Neutrophil (primary cell): ENCODE measurements around the gene EN1.

Experiments used
- H3K27ac ChIP-seq: fragments of 200-600 bp; sonication (generic); 2 replicates; pipeline ENCODE4 v1.5.1; 2016; ENCODE audit warnings: mild to moderate bottlenecking, moderate library complexity
- H3K27me3 ChIP-seq: fragments of 200-600 bp; sonication (generic); 2 replicates; pipeline ENCODE4 v1.6.0; 2016; ENCODE audit warnings: mild to moderate bottlenecking
- H3K36me3 ChIP-seq: fragments of 200-600 bp; sonication (generic); 2 replicates; pipeline ENCODE4 v1.5.1; 2017
- H3K4me1 ChIP-seq, 2 experiments: fragments of 200-600 bp in 1 of 2; sonication (generic) in 1 of 2; 1 replicate in 1 of 2; 2 replicates in 1 of 2; pipeline versions ENCODE4 v1.5.1 to v1.6.1; 2013 to 2016; ENCODE audit warnings: low read depth in 1 of 2, low read length in 1 of 2, mild to moderate bottlenecking in 1 of 2, moderate library complexity in 1 of 2; ENCODE audit not compliant: control insufficient read depth in 1 of 2, insufficient read depth in 1 of 2
- H3K4me3 ChIP-seq, 2 experiments: fragments of 200-600 bp in 1 of 2; sonication (generic) in 1 of 2; 1 replicate in 1 of 2; 2 replicates in 1 of 2; pipeline ENCODE4 v1.5.1; 2013 to 2016; ENCODE audit warnings: low read depth in 1 of 2, low read length in 1 of 2, mild to moderate bottlenecking in 1 of 2, moderate library complexity in 1 of 2
- H3K9me3 ChIP-seq: fragments of 200-600 bp; sonication (generic); 2 replicates; pipeline ENCODE4 v1.5.1; 2016
- TF ChIP-seq, protein P1 (sequence below): fragments of 200-600 bp; sonication (generic); IDR thresholded peaks from 2 replicates; pipeline ENCODE4 v1.5.1; 2016; ENCODE audit warnings: antibody characterized with exemption

EN1 gene

DNA sequence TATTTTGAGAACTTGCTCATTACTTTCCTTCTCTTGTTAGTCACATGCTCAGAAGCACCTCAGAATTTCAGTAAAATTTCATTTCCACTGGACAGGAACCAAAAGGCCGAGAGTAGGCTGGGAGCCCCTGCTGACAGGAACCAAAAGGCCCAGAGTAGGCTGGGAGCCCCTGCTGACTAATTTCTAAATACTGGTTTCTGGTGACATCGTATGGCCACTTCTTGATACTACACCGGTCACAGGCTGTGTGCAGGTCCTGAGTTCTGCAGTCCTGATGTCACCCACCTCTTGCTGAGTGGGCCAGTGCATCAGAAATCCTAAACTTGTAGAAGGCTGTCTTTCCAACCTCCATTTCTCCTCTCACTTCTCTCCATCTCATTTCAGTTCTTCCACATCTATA is 17.7 kb upstream of the EN1 start:
- TF ChIP-seq, protein P1, sequence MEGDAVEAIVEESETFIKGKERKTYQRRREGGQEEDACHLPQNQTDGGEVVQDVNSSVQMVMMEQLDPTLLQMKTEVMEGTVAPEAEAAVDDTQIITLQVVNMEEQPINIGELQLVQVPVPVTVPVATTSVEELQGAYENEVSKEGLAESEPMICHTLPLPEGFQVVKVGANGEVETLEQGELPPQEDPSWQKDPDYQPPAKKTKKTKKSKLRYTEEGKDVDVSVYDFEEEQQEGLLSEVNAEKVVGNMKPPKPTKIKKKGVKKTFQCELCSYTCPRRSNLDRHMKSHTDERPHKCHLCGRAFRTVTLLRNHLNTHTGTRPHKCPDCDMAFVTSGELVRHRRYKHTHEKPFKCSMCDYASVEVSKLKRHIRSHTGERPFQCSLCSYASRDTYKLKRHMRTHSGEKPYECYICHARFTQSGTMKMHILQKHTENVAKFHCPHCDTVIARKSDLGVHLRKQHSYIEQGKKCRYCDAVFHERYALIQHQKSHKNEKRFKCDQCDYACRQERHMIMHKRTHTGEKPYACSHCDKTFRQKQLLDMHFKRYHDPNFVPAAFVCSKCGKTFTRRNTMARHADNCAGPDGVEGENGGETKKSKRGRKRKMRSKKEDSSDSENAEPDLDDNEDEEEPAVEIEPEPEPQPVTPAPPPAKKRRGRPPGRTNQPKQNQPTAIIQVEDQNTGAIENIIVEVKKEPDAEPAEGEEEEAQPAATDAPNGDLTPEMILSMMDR, result no peak
- H3K36me3 ChIP-seq, result no peaks in the 10 kb centered on the region

DNA sequence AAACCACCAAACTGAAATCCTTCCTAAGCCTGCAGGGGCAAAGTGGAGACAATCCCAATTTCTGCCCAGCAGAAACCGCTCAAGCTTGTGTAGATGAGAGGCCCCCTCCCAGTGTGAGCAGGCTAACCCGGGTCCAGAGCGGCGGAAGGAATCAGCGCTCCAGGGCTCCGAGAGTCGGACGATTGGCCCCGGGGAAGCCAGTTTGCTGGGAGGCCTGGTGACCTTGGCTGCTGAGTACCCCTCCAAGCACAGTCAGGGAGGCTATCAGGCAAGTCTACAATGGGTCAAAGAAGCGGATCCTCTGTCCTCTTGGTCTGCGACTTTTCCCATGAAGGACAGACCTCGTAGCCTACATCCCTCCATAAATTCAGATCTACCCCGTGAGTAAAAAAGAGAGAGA is 16.8 kb upstream of the EN1 start:
- no peaks in the 10 kb centered on the region for H3K9me3 ChIP-seq
- no peak overlapping the region for H3K27ac ChIP-seq
- H3K4me1 ChIP-seq, result no peaks in the 10 kb centered on the region
- H3K27me3 ChIP-seq, result peaks cover 88% of the 10 kb centered on the region
- no peak overlapping the region for H3K4me3 ChIP-seq
- TF ChIP-seq, protein P1, result no peak
- no peaks in the 10 kb centered on the region for H3K36me3 ChIP-seq

More for the DNA sequence above, 17.7 kb upstream of the EN1 start:
- Histone ChIP-seq H3K4me1 (no peaks in the 10 kb centered on the region), H3K27me3 (peaks cover 88% of the 10 kb centered on the region), H3K9me3 (no peaks in the 10 kb centered on the region), H3K4me3 (no peak overlapping the region), H3K27ac (no peak overlapping the region)

DNA sequence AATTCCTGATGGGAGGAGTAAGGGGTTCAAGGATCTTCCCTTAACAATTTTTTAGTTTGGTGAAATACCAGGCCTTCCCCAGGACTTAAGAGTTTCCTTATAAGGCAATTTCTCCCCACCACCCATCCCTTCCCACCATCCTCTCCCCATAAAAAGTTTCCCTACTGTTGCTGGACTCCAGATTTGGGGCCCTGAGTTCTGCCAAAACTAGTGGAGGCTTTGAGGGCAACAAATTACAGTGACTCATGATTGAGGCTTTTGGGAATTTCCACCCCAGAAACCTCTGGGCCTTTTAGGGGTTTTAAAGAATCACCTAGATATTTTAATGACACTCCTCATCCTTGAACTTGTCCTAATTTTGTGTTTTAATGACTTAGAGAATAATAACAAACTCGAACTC is 14.3 kb upstream of the EN1 start:
- TF ChIP-seq, protein P1, result no peak
- no peaks in the 10 kb centered on the region for H3K9me3 ChIP-seq
- no peaks in the 10 kb centered on the region for H3K4me1 ChIP-seq
- H3K4me3 ChIP-seq, result no peak overlapping the region
- no peaks in the 10 kb centered on the region for H3K36me3 ChIP-seq
- no peak overlapping the region for H3K27ac ChIP-seq
- peaks cover 100% of the 10 kb centered on the region for H3K27me3 ChIP-seq

DNA sequence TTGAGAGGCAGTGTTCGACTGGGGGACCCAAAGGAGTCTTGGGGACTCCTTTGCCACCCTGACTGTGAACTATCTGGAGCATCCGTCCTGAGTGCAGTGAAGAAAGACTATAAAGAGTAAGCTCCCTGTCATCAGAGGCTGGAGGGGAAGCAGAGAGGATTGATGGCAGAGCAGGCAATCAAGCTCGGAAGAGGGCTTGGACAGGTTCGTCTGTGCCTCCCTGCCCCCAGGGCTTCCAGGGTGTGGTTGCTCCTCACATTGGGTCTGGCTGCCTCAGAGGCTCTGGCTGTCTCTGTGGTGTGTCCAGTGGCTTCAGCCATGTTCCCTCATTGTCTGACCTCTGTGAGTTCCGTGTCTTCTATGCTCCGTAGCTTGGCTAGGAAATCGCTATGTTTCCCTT is 13.8 kb upstream of the EN1 start:
- TF ChIP-seq, protein P1, result no peak
- H3K27me3 ChIP-seq, result peaks cover 100% of the 10 kb centered on the region

DNA sequence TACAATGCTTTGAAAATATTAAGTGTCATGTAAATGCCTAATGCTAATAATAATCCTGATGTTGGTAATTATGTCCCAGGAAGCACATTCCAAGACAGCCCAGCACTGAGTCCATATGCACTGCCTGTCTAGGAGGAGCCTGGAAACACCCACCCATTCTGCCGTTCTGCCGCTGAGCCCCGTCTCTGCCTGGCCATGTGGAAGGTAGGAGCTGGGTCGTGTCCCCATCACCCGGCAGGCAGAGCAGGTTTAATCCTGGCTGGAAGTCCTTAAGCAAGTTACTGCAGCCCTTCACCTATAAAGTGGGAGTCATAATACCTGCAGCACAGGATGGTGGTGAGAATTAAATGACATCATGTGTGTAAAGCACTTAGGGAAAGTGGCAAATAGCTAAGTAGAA is 13.1 kb upstream of the EN1 start:
- Histone ChIP-seq H3K27ac (no peak overlapping the region), H3K4me3 (no peak overlapping the region), H3K36me3 (no peaks in the 10 kb centered on the region), H3K4me1 (peaks cover 5 to 6% of the 10 kb centered on the region in 2 experiments), H3K27me3 (peaks cover 100% of the 10 kb centered on the region), H3K9me3 (no peaks in the 10 kb centered on the region)
- TF ChIP-seq, protein P1, result no peak

More for the DNA sequence above, 13.8 kb upstream of the EN1 start:
- H3K9me3 ChIP-seq, result no peaks in the 10 kb centered on the region
- no peaks in the 10 kb centered on the region for H3K4me1 ChIP-seq
- H3K4me3 ChIP-seq, result no peak overlapping the region
- no peaks in the 10 kb centered on the region for H3K36me3 ChIP-seq
- H3K27ac ChIP-seq, result no peak overlapping the region
